Measurements from ENCODE around the gene PMEPA1.

- TF ChIP-seq CTCF (IDR thresholded peaks at IDR 0.05): no peak
- TF ChIP-seq POLR2AphosphoS5 (IDR thresholded peaks at IDR 0.05): no peak
- no peak for TF ChIP-seq POLR2A (IDR thresholded peaks at IDR 0.05)
These were observed 83.8 kb downstream of the PMEPA1 start for GRCh38 chr20:57625978-57626377.
